ENCODE data around the gene PRM3.

PRM3 gene

GRCh38 chr16:11280616-11281522 is 7.4 kb upstream of the PRM3 start, which contains the start of gene PRM1:
Gene PRM1, minus strand, starts transcription at chr16:11281330. Its CDS starts 92 bp downstream, at chr16:11281238.
- DNase-seq: no peak

- no peak for DNase-seq
Measured at GRCh38 chr16:11278681-11279628, 5.5 kb upstream of the PRM3 start.

- DNase-seq: no peak
Measured at GRCh38 chr16:11277607-11278337, 4.3 kb upstream of the PRM3 start.

- DNase-seq: no peak
Measured at GRCh38 chr16:11276896-11277593, 3.6 kb upstream of the PRM3 start.

GRCh38 chr16:11276143-11276895 is 2.9 kb upstream of the PRM3 start, which contains the start of gene PRM2:
Gene PRM2, minus strand, starts transcription at chr16:11276480. Its CDS starts 110 bp downstream, at chr16:11276370.
- DNase-seq: no peak

GRCh38 chr16:11274964-11275363 is 1.5 kb upstream of the PRM3 start:
- no peak for DNase-seq

- no peak for DNase-seq
Measured at GRCh38 chr16:11273721-11274324, 394 bp upstream of the PRM3 start.

- DNase-seq: no peak
Measured at GRCh38 chr16:11272484-11272883, 945 bp downstream of the PRM3 start.

- no peak for DNase-seq
Measured at GRCh38 chr16:11271610-11272009, 1.8 kb downstream of the PRM3 start.

- DNase-seq: no peak
Measured at GRCh38 chr16:11270602-11271162, 2.7 kb downstream of the PRM3 start.

GRCh38 chr16:11268921-11269375 is 4.5 kb downstream of the PRM3 start, which contains the start of gene TNP2:
Gene TNP2, minus strand, starts transcription at chr16:11269325. Its CDS starts 63 bp downstream, at chr16:11269262.
- DNase-seq: no peak

GRCh38 chr16:11265124-11265523 is 8.3 kb downstream of the PRM3 start:
- no peak for DNase-seq

- DNase-seq: no peak
Measured at GRCh38 chr16:11264155-11264832, 9.1 kb downstream of the PRM3 start.

GRCh38 chr16:11263737-11264136 is 9.7 kb downstream of the PRM3 start:
- peak; percentile 54 for DNase-seq

GRCh38 chr16:11262915-11263314 is 10.5 kb downstream of the PRM3 start:
- no peak for DNase-seq

- DNase-seq: no peak
Measured at GRCh38 chr16:11260596-11260966, 12.8 kb downstream of the PRM3 start.

- no peak for DNase-seq
Measured at GRCh38 chr16:11259655-11260595, 13.5 kb downstream of the PRM3 start.
